ENCODE measurements around the gene TAS2R1.

TAS2R1 gene

GRCh38 chr5:9630251-9630650 lies at the start of gene TAS2R1:
Gene TAS2R1 (minus strand): TSS chr5:9630351. CDS start chr5:9630032, 319 bp downstream.
- no peak for FAIRE-seq

GRCh38 chr5:9670371-9670770 lies 40.2 kb upstream of the TAS2R1 start:
- no peak for FAIRE-seq

GRCh38 chr5:9667906-9668305 lies 37.8 kb upstream of the TAS2R1 start:
- FAIRE-seq, result no peak

- FAIRE-seq, result no peak
Observed at GRCh38 chr5:9663891-9664290, 33.7 kb upstream of the TAS2R1 start.

- no peak for FAIRE-seq
Observed at GRCh38 chr5:9661316-9662015, 31.3 kb upstream of the TAS2R1 start.

- FAIRE-seq, result no peak
Observed at GRCh38 chr5:9658706-9659105, 28.6 kb upstream of the TAS2R1 start.

- no peak for FAIRE-seq
Observed at GRCh38 chr5:9657819-9658218, 27.7 kb upstream of the TAS2R1 start.

- FAIRE-seq, result no peak
Observed at GRCh38 chr5:9655641-9656040, 25.5 kb upstream of the TAS2R1 start.

GRCh38 chr5:9654886-9655285 lies 24.7 kb upstream of the TAS2R1 start:
- no peak for FAIRE-seq

- no peak for FAIRE-seq
Observed at GRCh38 chr5:9653811-9654210, 23.7 kb upstream of the TAS2R1 start.

- FAIRE-seq, result no peak
Observed at GRCh38 chr5:9653061-9653460, 22.9 kb upstream of the TAS2R1 start.

GRCh38 chr5:9652295-9652694 lies 22.1 kb upstream of the TAS2R1 start:
- no peak for FAIRE-seq

- FAIRE-seq, result no peak
Observed at GRCh38 chr5:9646843-9647242, 16.7 kb upstream of the TAS2R1 start.

- FAIRE-seq, result no peak
Observed at GRCh38 chr5:9644630-9645029, 14.5 kb upstream of the TAS2R1 start.

- FAIRE-seq, result no peak
Observed at GRCh38 chr5:9642621-9643020, 12.5 kb upstream of the TAS2R1 start.

- no peak for FAIRE-seq
Observed at GRCh38 chr5:9641806-9642355, 11.7 kb upstream of the TAS2R1 start.

GRCh38 chr5:9632495-9632894 lies 2.3 kb upstream of the TAS2R1 start:
- FAIRE-seq, result no peak

- no peak for FAIRE-seq
Observed at GRCh38 chr5:9627541-9627940, 2.6 kb downstream of the TAS2R1 start.

- no peak for FAIRE-seq
Observed at GRCh38 chr5:9626955-9627354, 3.2 kb downstream of the TAS2R1 start.

- no peak for FAIRE-seq
Observed at GRCh38 chr5:9625731-9626130, 4.4 kb downstream of the TAS2R1 start.

- no peak for FAIRE-seq
Observed at GRCh38 chr5:9625286-9625685, 4.9 kb downstream of the TAS2R1 start.

- FAIRE-seq, result no peak
Observed at GRCh38 chr5:9624196-9624947, 5.8 kb downstream of the TAS2R1 start.

GRCh38 chr5:9623661-9624060 lies 6.5 kb downstream of the TAS2R1 start:
- no peak for FAIRE-seq

GRCh38 chr5:9622971-9623421 lies 7.2 kb downstream of the TAS2R1 start:
- FAIRE-seq, result no peak

Data from colon (tissue), 2 donors.